IgD-negative memory B cell (primary cell): ENCODE data around the gene EED. TPM values are rescaled to one million over a fixed set of nuclear protein-coding genes. Genes with fewer than 3 reads are reported as not detected.

Experiments
- H3K27ac Mint-ChIP-seq, 3 donors: one replicate each; pipeline ENCODE4 v1.8.0; 2020 to 2022; ENCODE audit warnings: mild to moderate bottlenecking in 3 of 3, mixed read lengths in 3 of 3, moderate library complexity in 1 of 3
- H3K27me3 Mint-ChIP-seq: one replicate; pipeline ENCODE4 v1.8.0; 2021; ENCODE audit warnings: mixed read lengths
- H3K36me3 Mint-ChIP-seq: one replicate; pipeline ENCODE4 v1.8.0; 2020; ENCODE audit warnings: mild to moderate bottlenecking, mixed read lengths
- H3K4me1 Mint-ChIP-seq, 3 donors: one replicate each; pipeline ENCODE4 v1.8.0; 2020 to 2022; ENCODE audit warnings: mixed read lengths in 3 of 3, mild to moderate bottlenecking in 1 of 3
- H3K4me3 Mint-ChIP-seq, 4 donors: one replicate each; pipeline ENCODE4 v1.8.0; 2020 to 2022; ENCODE audit warnings: mild to moderate bottlenecking in 4 of 4, mixed read lengths in 4 of 4, moderate library complexity in 3 of 4
- H3K9me3 Mint-ChIP-seq, 3 donors: one replicate each; pipeline ENCODE4 v1.8.0; 2020 to 2021; ENCODE audit warnings: mixed read lengths in 3 of 3, mild to moderate bottlenecking in 1 of 3
- polyA plus RNA-seq: library from polyadenylated mRNA; unstranded; fragments of 300-500 nt; fragmentation: Illumina TruSeq; gene quantifications from one replicate; pipeline ENCODE4 v1.2.3, GENCODE V29; 2021

EED gene
- polyA plus RNA-seq, 1 donor from 2014 or later: 20.2 TPM

GRCh38 chr11:86230179-86230804, 14.3 kb upstream of the EED start:
- H3K4me3 Mint-ChIP-seq: no peak overlapping the region
- no peaks in the 10 kb centered on the region for H3K36me3 Mint-ChIP-seq
- peaks cover 0 to 4% (median 0%) of the 10 kb centered on the region in 3 donors for H3K4me1 Mint-ChIP-seq
- no peaks in the 10 kb centered on the region for H3K27me3 Mint-ChIP-seq
- no peak overlapping the region for H3K27ac Mint-ChIP-seq
- H3K9me3 Mint-ChIP-seq: no peaks in the 10 kb centered on the region

DNA sequence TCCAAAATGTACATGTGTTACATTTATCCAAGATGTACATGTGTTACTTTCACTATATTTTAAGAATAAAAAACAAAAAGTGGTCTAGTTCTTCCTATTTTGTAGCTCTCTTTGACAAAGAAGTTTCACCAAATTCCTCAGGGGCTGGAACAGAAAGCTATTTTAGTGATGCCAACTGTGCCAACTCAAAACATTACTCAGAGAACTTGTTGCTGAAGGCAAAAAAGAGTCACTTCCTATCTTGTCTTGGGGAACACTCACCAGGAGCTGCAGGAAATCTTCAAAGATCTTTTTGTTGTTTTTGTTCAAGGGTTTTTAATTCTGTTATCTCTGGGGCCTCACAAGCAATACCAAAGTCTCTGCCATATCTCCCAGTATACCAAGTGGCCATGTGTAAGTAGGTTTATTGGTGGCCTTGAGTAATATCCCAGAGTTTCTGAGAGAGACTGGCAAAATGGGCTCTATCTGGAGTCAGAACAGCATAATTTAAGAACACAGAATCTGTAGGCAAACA, 13.6 kb upstream of the EED start:
- no peaks in the 10 kb centered on the region for H3K36me3 Mint-ChIP-seq
- no peak overlapping the region for H3K27ac Mint-ChIP-seq
- no peaks in the 10 kb centered on the region for H3K9me3 Mint-ChIP-seq
- H3K27me3 Mint-ChIP-seq: no peaks in the 10 kb centered on the region
- H3K4me3 Mint-ChIP-seq: no peak overlapping the region
- peaks cover 0 to 4% (median 0%) of the 10 kb centered on the region in 3 donors for H3K4me1 Mint-ChIP-seq

- Mint-ChIP-seq H3K27me3 (no peaks in the 10 kb centered on the region), H3K9me3 (no peaks in the 10 kb centered on the region), H3K4me3 (no peak overlapping the region), H3K36me3 (no peaks in the 10 kb centered on the region), H3K4me1 (no peaks in the 10 kb centered on the region), H3K27ac (no peak overlapping the region)
Observed at GRCh38 chr11:86232556-86232955, 12.0 kb upstream of the EED start.

DNA sequence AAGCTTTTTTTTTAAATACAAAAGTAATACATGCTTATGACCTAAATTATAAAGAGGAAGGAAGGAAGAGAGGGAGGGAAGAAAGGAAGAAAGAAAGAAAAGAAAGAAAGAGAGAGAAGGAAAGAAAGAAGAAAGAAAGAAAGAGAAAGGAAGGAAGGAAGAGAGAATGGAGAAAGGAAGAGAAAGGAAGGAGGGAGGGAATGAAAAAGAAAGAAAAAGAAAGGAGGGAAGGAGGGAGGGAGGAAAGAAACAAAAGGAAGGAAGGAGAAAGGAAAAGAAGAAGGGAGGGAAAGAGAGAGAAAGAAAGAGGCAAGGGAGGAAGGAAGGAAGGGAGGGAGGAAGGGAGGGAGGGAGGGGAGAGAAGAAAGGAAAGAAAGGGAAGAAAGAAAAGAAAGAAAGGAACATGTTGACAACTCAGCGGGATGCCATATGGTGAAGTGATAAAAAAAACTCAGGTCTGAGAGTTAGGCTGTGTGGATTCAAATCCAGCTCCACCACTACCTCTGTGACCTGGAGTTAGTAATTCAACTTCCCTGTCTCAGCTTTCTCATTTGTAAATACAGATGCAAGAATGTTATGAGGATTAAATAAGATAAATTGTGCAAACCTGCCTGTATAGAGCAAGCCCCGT, 9.6 kb upstream of the EED start:
- Mint-ChIP-seq H3K4me3 (no peak overlapping the region), H3K36me3 (no peaks in the 10 kb centered on the region), H3K27ac (no peak overlapping the region), H3K27me3 (no peaks in the 10 kb centered on the region), H3K4me1 (no peaks in the 10 kb centered on the region), H3K9me3 (no peaks in the 10 kb centered on the region)

DNA sequence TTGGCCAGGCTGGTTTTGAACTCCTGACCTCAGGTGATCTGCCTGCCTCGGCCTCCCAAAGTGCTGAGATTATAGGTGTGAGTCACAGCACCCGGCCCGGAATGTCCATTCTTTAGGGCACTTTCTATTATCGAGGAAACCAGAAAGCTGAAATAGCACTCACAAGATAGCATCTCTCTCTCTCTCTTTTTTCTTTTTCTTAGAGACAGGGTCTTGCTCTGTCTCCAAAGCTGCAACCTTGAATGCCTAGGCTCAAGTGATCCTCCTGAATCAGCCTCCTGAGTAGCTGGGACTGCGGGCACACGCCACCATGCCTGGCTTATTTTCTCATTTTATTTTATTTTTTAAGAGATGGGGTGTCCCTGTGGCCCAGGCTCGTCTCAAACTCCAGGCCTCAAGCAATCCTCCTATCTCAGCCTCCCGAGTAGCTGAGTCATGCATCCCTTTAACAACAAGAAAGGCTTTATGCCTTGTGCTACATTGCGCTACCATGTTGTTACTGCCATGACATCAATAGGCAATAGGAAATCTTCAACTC, 7.2 kb upstream of the EED start:
- no peaks in the 10 kb centered on the region for H3K27me3 Mint-ChIP-seq
- H3K4me1 Mint-ChIP-seq: peaks cover 0 to 1% (median 0%) of the 10 kb centered on the region in 3 donors
- no peak overlapping the region for H3K27ac Mint-ChIP-seq
- H3K36me3 Mint-ChIP-seq: no peaks in the 10 kb centered on the region
- H3K9me3 Mint-ChIP-seq: no peaks in the 10 kb centered on the region
- no peak overlapping the region for H3K4me3 Mint-ChIP-seq

DNA sequence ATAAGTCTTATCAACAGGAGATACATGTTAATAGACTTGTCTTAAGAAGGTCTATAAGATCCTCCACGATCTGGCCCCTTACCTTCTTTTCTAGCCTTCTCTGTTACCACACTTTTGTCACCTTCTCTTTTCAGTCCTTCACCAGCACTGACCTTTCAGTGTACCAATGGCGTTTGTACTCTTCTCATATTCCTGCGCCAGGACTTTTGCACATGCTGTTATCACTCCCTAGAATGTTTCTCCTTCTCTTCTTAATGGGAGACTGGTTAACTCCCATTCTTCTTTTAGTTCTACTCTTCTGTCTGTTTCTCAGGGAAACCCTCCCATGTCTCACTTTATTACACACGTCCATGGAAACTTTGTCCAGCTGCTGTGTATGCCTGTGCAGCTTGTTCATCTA, 4.4 kb upstream of the EED start:
- H3K4me1 Mint-ChIP-seq: peaks cover 0 to 6% (median 5%) of the 10 kb centered on the region in 3 donors
- H3K4me3 Mint-ChIP-seq: no peak overlapping the region
- no peaks in the 10 kb centered on the region for H3K36me3 Mint-ChIP-seq
- H3K27me3 Mint-ChIP-seq: no peaks in the 10 kb centered on the region
- H3K27ac Mint-ChIP-seq: no peak overlapping the region
- H3K9me3 Mint-ChIP-seq: no peaks in the 10 kb centered on the region

DNA sequence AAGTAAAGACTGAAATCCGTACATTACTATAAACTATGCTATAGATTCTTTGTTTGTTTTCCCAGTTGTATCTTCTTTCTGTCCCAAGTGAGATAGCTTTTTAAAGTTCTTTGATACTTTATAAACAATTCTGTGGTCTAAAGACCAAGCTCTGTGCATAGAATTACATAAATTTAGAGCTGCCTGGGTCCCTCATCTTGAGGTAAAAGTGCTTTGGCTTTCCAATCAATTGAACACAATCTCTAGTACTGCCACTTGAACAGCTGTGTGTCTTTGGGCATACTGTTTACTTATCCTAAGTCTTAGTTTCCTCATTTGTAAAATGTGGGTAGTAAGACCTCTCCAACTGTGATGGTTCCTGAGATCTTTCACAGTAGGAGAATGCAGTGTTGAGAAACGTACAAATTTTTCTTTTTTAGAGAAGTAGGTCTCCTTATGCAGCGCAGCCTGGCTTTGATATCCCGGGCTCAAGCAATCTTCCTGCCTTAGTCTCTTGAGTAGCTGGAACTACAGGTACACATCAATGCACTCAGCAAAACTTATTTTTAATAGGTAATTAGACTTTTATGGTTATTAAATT, 2.5 kb upstream of the EED start:
- Mint-ChIP-seq H3K9me3 (no peaks in the 10 kb centered on the region), H3K27me3 (no peaks in the 10 kb centered on the region), H3K4me3 (peak overlapping the region in 1 of 4 donors; percentile 9), H3K4me1 (peaks cover 0 to 12% (median 6%) of the 10 kb centered on the region in 3 donors), H3K36me3 (no peaks in the 10 kb centered on the region), H3K27ac (peak overlapping the region in 1 of 3 donors; percentile 4)

- peaks cover 12 to 24% (median 17%) of the 10 kb centered on the region in 3 donors for H3K4me1 Mint-ChIP-seq
- no peaks in the 10 kb centered on the region for H3K36me3 Mint-ChIP-seq
- H3K27ac Mint-ChIP-seq: no peak overlapping the region
- no peaks in the 10 kb centered on the region for H3K27me3 Mint-ChIP-seq
- no peaks in the 10 kb centered on the region for H3K9me3 Mint-ChIP-seq
- no peak overlapping the region for H3K4me3 Mint-ChIP-seq
Observed at GRCh38 chr11:86243396-86243795, 1.2 kb upstream of the EED start.

GRCh38 chr11:86244063-86244521, 461 bp upstream of the EED start:
- Mint-ChIP-seq H3K36me3 (no peaks in the 10 kb centered on the region), H3K4me1 (peaks cover 19 to 31% (median 24%) of the 10 kb centered on the region in 3 donors)

GRCh38 chr11:86245369-86246292, 1.1 kb downstream of the EED start:
- H3K9me3 Mint-ChIP-seq: no peaks in the 10 kb centered on the region
- no peak overlapping the region for H3K27ac Mint-ChIP-seq
- H3K36me3 Mint-ChIP-seq: no peaks in the 10 kb centered on the region
- H3K4me3 Mint-ChIP-seq: no peak overlapping the region
- H3K4me1 Mint-ChIP-seq: peaks cover 32 to 43% (median 35%) of the 10 kb centered on the region in 3 donors
- H3K27me3 Mint-ChIP-seq: no peaks in the 10 kb centered on the region

More at GRCh38 chr11:86244063-86244521, 461 bp upstream of the EED start:
- Mint-ChIP-seq H3K4me3 (no peak overlapping the region), H3K27ac (no peak overlapping the region), H3K9me3 (no peaks in the 10 kb centered on the region), H3K27me3 (no peaks in the 10 kb centered on the region)

DNA sequence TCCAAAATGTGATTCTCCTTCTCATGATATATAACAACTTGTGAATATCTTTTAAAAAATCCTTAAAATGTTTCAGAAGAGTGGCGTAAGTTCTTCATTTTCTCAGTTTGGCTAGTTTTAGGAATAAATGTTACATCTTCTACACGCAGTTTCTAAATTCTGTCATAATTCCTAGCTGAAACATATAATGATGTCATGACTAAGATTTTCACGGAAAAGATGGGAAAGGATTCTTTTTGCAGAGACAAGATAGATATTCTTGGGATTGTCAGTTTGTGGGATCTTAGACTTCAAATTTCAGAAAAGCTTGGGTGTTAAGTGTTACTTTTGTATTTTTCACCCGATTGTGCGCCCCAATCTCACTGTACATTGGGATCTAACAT, 1.7 kb downstream of the EED start:
- Mint-ChIP-seq H3K4me1 (peaks cover 35 to 45% (median 38%) of the 10 kb centered on the region in 3 donors), H3K4me3 (no peak overlapping the region), H3K9me3 (no peaks in the 10 kb centered on the region), H3K27me3 (no peaks in the 10 kb centered on the region), H3K36me3 (no peaks in the 10 kb centered on the region), H3K27ac (no peak overlapping the region)

- Mint-ChIP-seq H3K27ac (peak overlapping the region; percentile 2 to 82 (median 59)), H3K4me3 (peak overlapping the region; percentile 52 to 81 (median 76))
Observed at GRCh38 chr11:86247608-86248007, 3.1 kb downstream of the EED start.

GRCh38 chr11:86248609-86249008, 4.1 kb downstream of the EED start:
- peaks cover 41 to 50% (median 48%) of the 10 kb centered on the region in 3 donors for H3K4me1 Mint-ChIP-seq
- no peaks in the 10 kb centered on the region for H3K27me3 Mint-ChIP-seq
- H3K4me3 Mint-ChIP-seq: peak overlapping the region; percentile 33 to 77 (median 58)
- H3K36me3 Mint-ChIP-seq: peaks cover 3% of the 10 kb centered on the region
- H3K9me3 Mint-ChIP-seq: no peaks in the 10 kb centered on the region
- H3K27ac Mint-ChIP-seq: peak overlapping the region in 2 of 3 donors; percentile 54 to 82

More at GRCh38 chr11:86247608-86248007, 3.1 kb downstream of the EED start:
- H3K36me3 Mint-ChIP-seq: peaks cover 1% of the 10 kb centered on the region
- no peaks in the 10 kb centered on the region for H3K9me3 Mint-ChIP-seq
- peaks cover 46 to 51% (median 46%) of the 10 kb centered on the region in 3 donors for H3K4me1 Mint-ChIP-seq
- H3K27me3 Mint-ChIP-seq: no peaks in the 10 kb centered on the region

DNA sequence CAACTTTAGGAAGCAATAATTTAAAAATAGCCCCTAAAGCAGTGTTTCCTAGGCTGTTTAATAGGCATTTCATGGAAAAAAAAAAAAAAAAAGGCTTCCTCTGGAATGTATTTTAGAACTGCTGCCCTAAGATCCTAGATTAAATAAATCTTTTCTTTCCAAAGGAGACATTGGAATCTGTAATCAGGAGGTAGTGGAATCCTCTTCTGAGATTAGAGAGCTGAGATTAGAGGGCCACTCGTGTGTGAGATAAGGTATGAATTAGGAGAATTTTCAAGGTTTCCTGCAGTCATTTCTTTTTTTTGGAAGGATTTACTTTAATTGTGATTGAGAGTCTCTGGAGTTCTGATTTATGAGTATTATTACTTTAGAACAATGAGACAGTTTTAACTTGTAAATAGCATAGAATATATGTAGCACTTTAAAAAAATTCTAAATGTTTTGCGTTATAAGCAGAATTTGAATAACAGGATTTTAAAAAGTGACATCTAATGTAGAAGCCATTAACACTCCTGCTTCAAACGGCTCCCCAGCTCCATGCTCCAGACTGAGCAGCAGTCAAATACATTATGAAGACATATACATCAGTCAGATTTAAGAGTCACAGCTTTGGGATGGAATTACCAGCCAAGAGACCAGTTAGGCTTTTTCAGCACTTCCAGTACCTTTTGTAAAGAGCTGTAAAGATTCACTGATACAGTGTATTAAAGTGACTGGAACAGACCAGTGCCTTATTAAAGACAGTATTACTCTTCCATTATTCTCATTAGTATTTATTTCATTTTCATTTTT, 5.0 kb downstream of the EED start:
- Mint-ChIP-seq H3K27me3 (no peaks in the 10 kb centered on the region), H3K9me3 (no peaks in the 10 kb centered on the region), H3K4me3 (peak overlapping the region in 3 of 4 donors; percentile 19 to 86 (median 72)), H3K36me3 (peaks cover 3% of the 10 kb centered on the region), H3K27ac (peak overlapping the region in 2 of 3 donors; percentile 82 to 87), H3K4me1 (peaks cover 41 to 50% (median 48%) of the 10 kb centered on the region in 3 donors)
